Bronchial epithelial cell (primary cell): ENCODE measurements around the gene INTS7. TPM values are rescaled to one million over a fixed set of nuclear protein-coding genes. Genes with fewer than 3 reads are reported as not detected.

Source experiments
- DNase-seq: peaks from one replicate; pipeline ENCODE4 v3.0.0-alpha.2; 2010; ENCODE audit warnings: low read depth
- FAIRE-seq: peaks from 2 replicates; lab custom pipeline; 2011; peaks lifted over from hg19 to GRCh38; lab: Jason Lieb, UNC
- H3K27me3 ChIP-seq: 2 replicates; pipeline ENCODE4 v1.5.1; 2011; ENCODE audit warnings: low read length; ENCODE audit not compliant: control insufficient read depth, insufficient read depth
- H3K36me3 ChIP-seq: 2 replicates; pipeline ENCODE4 v1.5.1; 2011; ENCODE audit warnings: low read length; ENCODE audit not compliant: control insufficient read depth, insufficient read depth
- H3K4me3 ChIP-seq: 2 replicates; pipeline ENCODE4 v1.5.1; 2011; ENCODE audit warnings: mild to moderate bottlenecking, low read depth, low read length, control low read depth
- total RNA-seq: library from RNA; depleted of rRNA; stranded (reverse); fragments of >200 nt; gene quantifications from 2 replicates; pipeline ENCODE4 v1.2.1, GENCODE V29; 2014
- TF ChIP-seq, protein P1 (sequence below): IDR thresholded peaks from 2 replicates; pipeline ENCODE4 v1.5.1; 2011; ENCODE audit warnings: mild to moderate bottlenecking, moderate library complexity, low read length, control low read depth, inconsistent platforms; ENCODE audit not compliant: insufficient read depth, severe bottlenecking

Gene INTS7
- total RNA-seq, 1 donor from 2014 or later: 12.9 TPM

- TF ChIP-seq, protein P1, sequence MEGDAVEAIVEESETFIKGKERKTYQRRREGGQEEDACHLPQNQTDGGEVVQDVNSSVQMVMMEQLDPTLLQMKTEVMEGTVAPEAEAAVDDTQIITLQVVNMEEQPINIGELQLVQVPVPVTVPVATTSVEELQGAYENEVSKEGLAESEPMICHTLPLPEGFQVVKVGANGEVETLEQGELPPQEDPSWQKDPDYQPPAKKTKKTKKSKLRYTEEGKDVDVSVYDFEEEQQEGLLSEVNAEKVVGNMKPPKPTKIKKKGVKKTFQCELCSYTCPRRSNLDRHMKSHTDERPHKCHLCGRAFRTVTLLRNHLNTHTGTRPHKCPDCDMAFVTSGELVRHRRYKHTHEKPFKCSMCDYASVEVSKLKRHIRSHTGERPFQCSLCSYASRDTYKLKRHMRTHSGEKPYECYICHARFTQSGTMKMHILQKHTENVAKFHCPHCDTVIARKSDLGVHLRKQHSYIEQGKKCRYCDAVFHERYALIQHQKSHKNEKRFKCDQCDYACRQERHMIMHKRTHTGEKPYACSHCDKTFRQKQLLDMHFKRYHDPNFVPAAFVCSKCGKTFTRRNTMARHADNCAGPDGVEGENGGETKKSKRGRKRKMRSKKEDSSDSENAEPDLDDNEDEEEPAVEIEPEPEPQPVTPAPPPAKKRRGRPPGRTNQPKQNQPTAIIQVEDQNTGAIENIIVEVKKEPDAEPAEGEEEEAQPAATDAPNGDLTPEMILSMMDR: no peak
- DNase-seq: no peak
Observed at GRCh38 chr1:211915924-211916323, 119.4 kb downstream of the INTS7 start.

GRCh38 chr1:211912844-211913432 lies 122.4 kb downstream of the INTS7 start:
- Histone ChIP-seq H3K27me3 (no peaks in the 10 kb centered on the region), H3K36me3 (no peaks in the 10 kb centered on the region), H3K4me3 (no peak overlapping the region)
- no peak for FAIRE-seq
- DNase-seq: no peak
- TF ChIP-seq, protein P1: no peak

More at GRCh38 chr1:211915924-211916323, 119.4 kb downstream of the INTS7 start:
- no peak for FAIRE-seq
- Histone ChIP-seq H3K4me3 (no peak overlapping the region), H3K27me3 (no peaks in the 10 kb centered on the region), H3K36me3 (no peaks in the 10 kb centered on the region)

- no peaks in the 10 kb centered on the region for H3K27me3 ChIP-seq
- FAIRE-seq (no peak), DNase-seq (peak; percentile 37)
- TF ChIP-seq, protein P1: no peak
- no peak overlapping the region for H3K4me3 ChIP-seq
- H3K36me3 ChIP-seq: no peaks in the 10 kb centered on the region
Observed at GRCh38 chr1:211912038-211912437, 123.3 kb downstream of the INTS7 start.

DNA sequence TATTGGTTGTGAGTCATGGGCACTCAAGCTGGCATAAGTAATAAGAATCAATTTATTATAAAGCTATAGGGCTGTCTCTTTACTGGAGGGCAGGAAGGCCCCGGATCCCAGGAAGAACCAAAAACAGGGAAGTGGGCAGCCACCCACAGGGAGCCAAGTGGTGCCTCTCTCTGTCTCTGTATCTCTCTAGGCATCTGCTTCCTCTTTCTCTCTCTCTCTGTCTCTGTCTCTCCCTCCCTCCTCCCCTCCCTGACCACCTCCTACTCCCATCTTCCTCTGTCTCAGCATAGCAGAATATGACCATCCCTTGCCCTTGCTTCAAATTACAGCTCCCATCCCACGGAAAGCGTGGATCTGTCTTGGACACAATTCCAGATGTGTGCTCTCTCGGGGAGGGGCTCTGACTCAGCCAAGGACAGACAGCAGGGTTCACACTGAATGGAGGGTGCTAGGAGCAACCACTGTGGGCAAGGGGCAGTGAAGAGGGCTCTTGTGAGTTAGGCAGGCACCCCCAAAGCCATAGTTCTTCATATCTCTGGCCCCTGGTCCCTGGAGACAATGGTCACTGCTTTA lies 124.4 kb downstream of the INTS7 start:
- FAIRE-seq (peak; percentile 28), DNase-seq (no peak)
- Histone ChIP-seq H3K27me3 (no peaks in the 10 kb centered on the region), H3K4me3 (no peak overlapping the region), H3K36me3 (no peaks in the 10 kb centered on the region)
- TF ChIP-seq, protein P1: no peak

DNA sequence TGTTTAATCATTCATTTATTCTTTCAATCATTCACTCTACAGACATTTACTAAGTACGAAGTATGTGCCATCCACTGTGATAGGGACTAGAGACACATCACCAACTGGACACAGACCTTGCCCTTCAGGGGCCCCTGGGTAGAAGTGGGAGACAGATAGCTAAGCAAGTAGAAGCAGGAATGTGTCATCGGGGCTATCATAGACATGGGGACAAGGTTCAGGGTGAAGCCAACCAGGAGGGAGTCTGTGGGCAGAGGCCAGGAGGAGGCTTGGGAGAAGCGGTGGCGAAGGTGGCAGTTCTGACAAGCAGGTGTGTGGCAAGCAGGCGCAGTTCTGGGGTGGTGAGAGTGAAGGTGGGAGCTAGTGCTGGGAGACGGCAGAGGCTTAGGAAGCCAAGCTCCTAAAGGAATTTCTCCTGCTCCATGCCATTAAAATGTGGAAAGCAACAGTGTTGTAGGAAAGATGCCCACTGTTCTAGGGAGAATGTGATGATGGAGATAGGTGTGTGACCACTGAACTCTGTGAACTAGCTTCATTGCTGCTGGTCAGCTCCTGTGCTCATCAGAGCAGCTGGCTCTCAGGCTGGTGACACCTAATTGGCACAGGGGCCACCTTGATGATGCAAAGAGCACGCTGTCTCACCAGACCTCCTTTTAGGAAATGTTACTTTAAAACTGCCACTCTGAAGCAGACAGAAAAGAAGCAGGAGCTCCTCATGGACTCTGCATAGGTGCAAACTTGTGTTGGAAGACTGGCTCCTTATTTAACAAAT lies 125.1 kb downstream of the INTS7 start:
- no peaks in the 10 kb centered on the region for H3K36me3 ChIP-seq
- H3K4me3 ChIP-seq: no peak overlapping the region
- DNase-seq: no peak
- FAIRE-seq: peak; percentile 7
- TF ChIP-seq, protein P1: no peak
- H3K27me3 ChIP-seq: no peaks in the 10 kb centered on the region
